ENCODE measurements around the gene TMEM140.

DNA sequence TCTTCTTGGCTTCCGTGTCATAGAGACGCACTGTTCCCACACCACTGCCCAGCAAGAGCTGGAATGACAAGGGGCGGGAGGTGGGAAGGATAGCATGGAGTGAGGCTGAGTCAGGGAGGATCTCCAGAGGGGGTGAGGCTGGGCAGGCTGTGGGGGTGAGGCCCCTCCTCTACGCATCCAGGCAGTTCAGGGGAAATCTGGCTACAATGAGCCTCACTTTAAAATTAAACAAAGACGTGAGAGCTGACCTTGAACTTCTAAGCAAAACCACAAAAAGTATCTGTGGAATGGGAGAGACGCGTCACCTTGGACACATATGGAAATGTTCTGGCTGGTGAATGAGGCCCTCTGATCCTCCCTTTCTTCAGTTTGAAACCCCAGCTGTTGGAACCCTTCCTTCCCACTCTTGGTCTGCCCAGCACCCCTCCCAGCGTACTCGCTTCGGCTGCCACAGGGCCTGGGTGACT is 45.8 kb downstream of the TMEM140 start:
- TF ChIP-seq CTCF (IDR thresholded peaks at IDR 0.05) = no peak
- TF ChIP-seq POLR2AphosphoS5 (IDR thresholded peaks at IDR 0.05) = no peak

All from gastroesophageal sphincter (tissue), 3 donors.